Mesothelial cell of epicardium (in vitro differentiated cells): ENCODE results near the gene DNAAF1. TPM values are rescaled to one million over a fixed set of nuclear protein-coding genes. Genes with fewer than 3 reads are reported as not detected.

ENCODE experiments used
- total RNA-seq: library from RNA; stranded (reverse); gene quantifications from 3 replicates; pipeline ENCODE4 v1.2.1, GENCODE V29; 2021

DNAAF1 gene
- total RNA-seq, 1 donor from 2014 or later = 0.47 TPM

Other genes with a start within 250 kb of the DNAAF1 start
- gene MLYCD, start 246.2 kb upstream of the DNAAF1 start, total RNA-seq = 6.9 to 7.4 TPM (median 7.4 TPM) in 3 replicates
- 2.2 to 2.5 TPM (median 2.3 TPM) in 3 replicates for gene OSGIN1, start 192.1 kb upstream of the DNAAF1 start, total RNA-seq
- 1.2 to 1.8 TPM (median 1.5 TPM) in 3 replicates for gene NECAB2, start 177.1 kb upstream of the DNAAF1 start, total RNA-seq
- not detected in 3 replicates for gene SLC38A8, start 102.5 kb upstream of the DNAAF1 start, total RNA-seq
- 143 to 146 TPM (median 146 TPM) in 3 replicates for gene MBTPS1, start 28.4 kb upstream of the DNAAF1 start, total RNA-seq
- gene HSDL1, start 131 bp upstream of the DNAAF1 start, total RNA-seq = 47.6 to 50.0 TPM (median 48.9 TPM) in 3 replicates
- gene TAF1C, start 41.7 kb downstream of the DNAAF1 start, total RNA-seq = 84.0 to 88.6 TPM (median 84.3 TPM) in 3 replicates
- gene ADAD2, start 45.8 kb downstream of the DNAAF1 start, total RNA-seq = 0.34 TPM in 1 of 3 replicates, not detected in the others
- gene KCNG4, start 94.7 kb downstream of the DNAAF1 start, total RNA-seq = not detected in 3 replicates
- gene WFDC1, start 149.6 kb downstream of the DNAAF1 start, total RNA-seq = 2.2 to 3.0 TPM (median 2.6 TPM) in 3 replicates
- gene ATP2C2, start 223.2 kb downstream of the DNAAF1 start, total RNA-seq = 43.5 to 52.5 TPM (median 47.7 TPM) in 3 replicates